T-cell (primary cell): ENCODE results near the gene SMCO1. TPM values are rescaled to one million over a fixed set of nuclear protein-coding genes. Genes with fewer than 3 reads are reported as not detected.

ENCODE experiments used
- ATAC-seq, 4 experiments: fragments of 200-7000 bp in 3 of 4; fragments of 150-1000 bp in 1 of 4; cut with Tn5 transposase; replicated peaks in 1 of 4; 1 replicate in 3 of 4; 2 replicates in 1 of 4; pipeline ENCODE4 v1.10.0; 2021; ENCODE audit warnings: moderate library complexity in 3 of 4, mild to moderate bottlenecking in 2 of 4, moderate number of reproducible peaks in 1 of 4
- CTCF ChIA-PET, 2 donors: fragments of 300-600 bp; sonication (Branson Sonifier 250); formaldehyde crosslinking; loops; one replicate each; lab custom pipeline; 2022; ENCODE audit warnings: antibody characterized with exemption in 2 of 2; lab: Charles Lee
- POLR2A ChIA-PET, 2 donors: fragments of 300-600 bp; sonication (Branson Sonifier 250); formaldehyde crosslinking; loops; one replicate each; lab custom pipeline; 2022; ENCODE audit warnings: antibody characterized with exemption in 2 of 2; lab: Charles Lee
- DNase-seq, 35 experiments: peaks; one replicate each; pipeline versions ENCODE4 v3.0.0 to v3.0.0-alpha.2; 2013 to 2023
- H3K27ac ChIP-seq: one replicate; pipeline ENCODE4 v1.5.1; 2013; ENCODE audit warnings: low read length
- H3K27me3 ChIP-seq, 2 experiments: replicated peaks in 1 of 2; 1 replicate in 1 of 2; 2 replicates in 1 of 2; pipeline versions ENCODE4 v1.6.1 to v1.7.0; 2013; ENCODE audit warnings: low read length in 1 of 2, mixed read lengths in 1 of 2; ENCODE audit not compliant: control insufficient read depth in 2 of 2, insufficient read depth in 2 of 2; ENCODE audit errors: extremely low read depth in 1 of 2
- H3K36me3 ChIP-seq, 2 donors: 1 replicate in 1 of 2; 2 replicates in 1 of 2; pipeline versions ENCODE4 v1.6.1 to v1.7.0; 2013; ENCODE audit warnings: low read length in 1 of 2; ENCODE audit not compliant: control insufficient read depth in 2 of 2, insufficient read depth in 1 of 2; ENCODE audit errors: extremely low read depth in 1 of 2
- H3K4me1 ChIP-seq, 2 experiments: 1 replicate in 1 of 2; 2 replicates in 1 of 2; pipeline versions ENCODE4 v1.6.1 to v1.7.0; 2013; ENCODE audit warnings: low read length in 2 of 2, mixed read lengths in 1 of 2; ENCODE audit not compliant: insufficient read depth in 2 of 2, control insufficient read depth in 1 of 2; ENCODE audit errors: extremely low read depth in 1 of 2
- H3K4me3 ChIP-seq, 2 donors: 1 replicate in 1 of 2; 2 replicates in 1 of 2; pipeline versions ENCODE4 v1.5.1 to v1.7.0; 2013; ENCODE audit warnings: mild to moderate bottlenecking in 2 of 2, low read length in 1 of 2, moderate library complexity in 1 of 2; ENCODE audit not compliant: control insufficient read depth in 1 of 2; ENCODE audit errors: extremely low read depth in 1 of 2
- H3K9me3 ChIP-seq: 2 replicates; pipeline ENCODE4 v1.7.0; 2013
- H3K27ac Mint-ChIP-seq, 2 donors: one replicate each; pipeline ENCODE4 v1.8.0; 2020 to 2021; ENCODE audit warnings: mild to moderate bottlenecking in 2 of 2, mixed read lengths in 2 of 2
- H3K27me3 Mint-ChIP-seq, 2 donors: one replicate each; pipeline ENCODE4 v1.8.0; 2021 to 2022; ENCODE audit warnings: mixed read lengths in 2 of 2
- H3K36me3 Mint-ChIP-seq: one replicate; pipeline ENCODE4 v1.8.0; 2021; ENCODE audit warnings: mixed read lengths
- H3K4me1 Mint-ChIP-seq, 3 donors: one replicate each; pipeline ENCODE4 v1.8.0; 2020 to 2022; ENCODE audit warnings: mixed read lengths in 3 of 3, mild to moderate bottlenecking in 1 of 3
- H3K4me3 Mint-ChIP-seq, 3 donors: one replicate each; pipeline ENCODE4 v1.8.0; 2020 to 2022; ENCODE audit warnings: mild to moderate bottlenecking in 3 of 3, mixed read lengths in 3 of 3, moderate library complexity in 3 of 3
- H3K9me3 Mint-ChIP-seq, 3 donors: one replicate each; pipeline ENCODE4 v1.8.0; 2020 to 2022; ENCODE audit warnings: mixed read lengths in 3 of 3
- WGBS: methylation state at CpG from one replicate; pipeline ENCODE4 v1.1.5; 2013; ENCODE audit warnings: missing lambda C conversion rate; ENCODE audit not compliant: insufficient coverage; 5-methylcytosine and 5-hydroxymethylcytosine counted together
- total RNA-seq, 35 experiments: library from RNA in 6 of 35; stranded (reverse) in 6 of 35; fragments of 120-200 nt in 1 of 35; gene quantifications; one replicate each; pipeline versions ENCODE4 v1.2.1 to v1.2.4 and lab custom pipeline; 2013 to 2026

Gene SMCO1
- total RNA-seq, 5 donors from 2014 or later (not counting 1 experiment from before 2014, with no cell fraction given): not detected

DNA sequence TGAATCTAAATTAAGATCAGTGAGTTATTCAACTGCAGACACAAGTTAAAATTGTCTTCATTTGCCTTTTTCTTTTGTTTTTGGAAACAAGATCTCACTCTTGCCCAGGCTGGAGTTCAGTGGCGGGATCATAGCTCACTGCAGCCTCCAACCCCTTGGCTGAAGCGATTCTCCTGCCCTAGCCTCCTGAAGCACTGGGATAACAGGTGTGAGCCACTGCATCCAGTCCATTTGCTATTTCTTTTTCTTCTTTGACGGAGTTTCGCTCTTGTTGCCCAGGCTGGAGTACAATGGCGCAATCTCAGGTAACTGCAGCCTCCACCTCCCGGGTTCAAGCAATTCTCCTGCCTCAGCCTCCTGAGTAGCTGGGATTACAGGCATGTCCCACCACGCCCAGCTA lies 21.9 kb downstream of the SMCO1 start:
- H3K27ac Mint-ChIP-seq: no peak overlapping the region
- Histone ChIP-seq H3K27me3 (no peaks in the 10 kb centered on the region), H3K9me3 (no peaks in the 10 kb centered on the region), H3K36me3 (peaks cover 0 to 10% of the 10 kb centered on the region in 2 donors), H3K4me3 (no peak overlapping the region), H3K4me1 (peaks cover 0 to 9% of the 10 kb centered on the region in 2 experiments), H3K27ac (no peak overlapping the region)
- no peak overlapping the region for H3K4me3 Mint-ChIP-seq
- CTCF ChIA-PET: no interaction called here
- H3K9me3 Mint-ChIP-seq: no peaks in the 10 kb centered on the region
- WGBS: 100% methylated on average over 5 of the region's 7 CpGs
- ATAC-seq: no peak
- no peak for DNase-seq
- peaks cover 42% of the 10 kb centered on the region for H3K36me3 Mint-ChIP-seq
- POLR2A ChIA-PET: interaction anchor here (0.6 to 1.0 kb wide), 2 partner anchors 34 to 162 kb away, joined by 3 read pairs; no protein-coding TSS in a partner anchor
- peaks cover 54 to 64% (median 60%) of the 10 kb centered on the region in 3 donors for H3K4me1 Mint-ChIP-seq
- H3K27me3 Mint-ChIP-seq: no peaks in the 10 kb centered on the region

- ATAC-seq: no peak
- H3K36me3 Mint-ChIP-seq: peaks cover 41% of the 10 kb centered on the region
- H3K4me1 Mint-ChIP-seq: peaks cover 52 to 59% (median 52%) of the 10 kb centered on the region in 3 donors
- DNase-seq: no peak
- H3K27me3 Mint-ChIP-seq: no peaks in the 10 kb centered on the region
- no peak overlapping the region for H3K4me3 Mint-ChIP-seq
- ChIA-PET CTCF (no interaction called here), POLR2A (interaction anchor here in 1 of 2 donors (0.6 to 0.7 kb wide), 2 partner anchors 22 to 279 kb away, joined by 3 to 4 read pairs; no protein-coding TSS in a partner anchor)
- no peaks in the 10 kb centered on the region for H3K27me3 ChIP-seq
- no peaks in the 10 kb centered on the region for H3K9me3 ChIP-seq
- H3K36me3 ChIP-seq: peaks cover 0 to 15% of the 10 kb centered on the region in 2 donors
- no peak overlapping the region for H3K27ac ChIP-seq
- no CpG with 5 or more reads among the region's 2 CpGs for WGBS
- no peaks in the 10 kb centered on the region for H3K9me3 Mint-ChIP-seq
- H3K4me1 ChIP-seq: peaks cover 0 to 6% of the 10 kb centered on the region in 2 experiments
- H3K27ac Mint-ChIP-seq: no peak overlapping the region
- no peak overlapping the region for H3K4me3 ChIP-seq
These were observed 23.1 kb downstream of the SMCO1 start for GRCh38 chr3:196492080-196492479.

DNA sequence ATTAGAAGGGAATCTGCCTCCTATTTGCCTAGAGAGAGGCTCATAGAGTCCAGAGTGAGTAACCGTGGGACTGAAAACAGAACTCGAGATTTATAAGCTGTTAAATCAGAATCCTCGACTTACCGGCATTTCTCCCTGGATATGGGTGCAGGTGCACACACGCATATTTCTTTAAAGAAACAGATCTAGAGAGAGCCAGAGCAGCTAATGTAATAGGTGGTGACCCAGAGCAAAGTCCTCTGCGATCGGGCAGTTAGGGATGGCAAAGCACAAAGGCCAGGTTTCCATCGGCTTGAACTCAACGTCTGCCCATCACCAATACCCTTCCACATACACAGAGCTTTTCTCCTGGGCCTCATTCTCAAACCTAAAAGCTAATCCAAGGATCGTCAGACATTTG lies 25.4 kb downstream of the SMCO1 start:
- H3K36me3 Mint-ChIP-seq: peaks cover 36% of the 10 kb centered on the region
- Histone ChIP-seq H3K9me3 (no peaks in the 10 kb centered on the region), H3K27me3 (no peaks in the 10 kb centered on the region), H3K4me3 (no peak overlapping the region), H3K4me1 (peaks cover 0 to 6% of the 10 kb centered on the region in 2 experiments), H3K27ac (no peak overlapping the region), H3K36me3 (peaks cover 5 to 33% of the 10 kb centered on the region in 2 donors)
- ChIA-PET CTCF (no interaction called here), POLR2A (no interaction called here)
- WGBS: 96% methylated on average over 5 of the region's 10 CpGs
- H3K4me1 Mint-ChIP-seq: peaks cover 35 to 40% (median 35%) of the 10 kb centered on the region in 3 donors
- ATAC-seq: no peak
- H3K27me3 Mint-ChIP-seq: no peaks in the 10 kb centered on the region
- H3K4me3 Mint-ChIP-seq: no peak overlapping the region
- no peak overlapping the region for H3K27ac Mint-ChIP-seq
- DNase-seq: no peak
- no peaks in the 10 kb centered on the region for H3K9me3 Mint-ChIP-seq

- ChIA-PET CTCF (interaction anchor here (0.6 to 1.8 kb wide), 4 partner anchors 37 to 485 kb away, joined by 3 to 5 read pairs (median 4); no protein-coding TSS in a partner anchor), POLR2A (interaction anchor here in 1 of 2 donors (0.6 kb wide), 1 partner anchor 21 kb away, joined by 4 read pairs; no protein-coding TSS in a partner anchor)
- no peak overlapping the region for H3K4me3 Mint-ChIP-seq
- Histone ChIP-seq H3K27me3 (no peaks in the 10 kb centered on the region), H3K9me3 (no peaks in the 10 kb centered on the region), H3K4me3 (no peak overlapping the region), H3K27ac (no peak overlapping the region), H3K4me1 (peaks cover 0 to 3% of the 10 kb centered on the region in 2 experiments), H3K36me3 (peaks cover 5 to 50% of the 10 kb centered on the region in 2 donors)
- no peaks in the 10 kb centered on the region for H3K9me3 Mint-ChIP-seq
- 86% methylated on average over 6 of the region's 8 CpGs for WGBS
- H3K4me1 Mint-ChIP-seq: peaks cover 12 to 23% (median 18%) of the 10 kb centered on the region in 3 donors
- H3K27ac Mint-ChIP-seq: no peak overlapping the region
- DNase-seq (peak in 12 of 35 experiments; percentile 4 to 45 (median 22)), ATAC-seq (peak in 1 of 4 experiments; percentile 34)
- H3K36me3 Mint-ChIP-seq: peaks cover 33% of the 10 kb centered on the region
- H3K27me3 Mint-ChIP-seq: no peaks in the 10 kb centered on the region
These were observed 28.9 kb downstream of the SMCO1 start for GRCh38 chr3:196486263-196486662.

DNA sequence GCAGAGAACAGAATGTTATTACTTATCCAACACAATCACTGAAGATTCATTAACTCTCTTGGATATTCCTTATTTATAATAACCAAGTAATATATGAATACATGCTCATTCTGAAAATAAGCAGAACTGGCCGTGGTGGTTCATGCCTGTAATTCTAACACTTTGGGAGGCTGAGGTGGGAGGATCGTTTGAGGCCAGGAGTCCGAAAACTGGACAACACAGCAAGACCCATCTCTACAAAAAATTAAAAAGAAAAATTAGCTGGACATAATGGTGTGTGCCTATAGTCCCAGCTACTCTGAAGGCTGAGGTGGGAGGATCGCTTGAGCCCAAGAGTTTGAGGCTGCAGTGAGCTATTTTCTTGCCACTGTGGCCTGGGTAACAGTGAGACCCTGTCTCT lies 37.5 kb downstream of the SMCO1 start:
- H3K27me3 Mint-ChIP-seq: no peaks in the 10 kb centered on the region
- CTCF ChIA-PET: no interaction called here
- H3K9me3 ChIP-seq: no peaks in the 10 kb centered on the region
- no peaks in the 10 kb centered on the region for H3K27me3 ChIP-seq
- ATAC-seq: no peak
- peaks cover 7 to 60% of the 10 kb centered on the region in 2 donors for H3K36me3 ChIP-seq
- peaks cover 35% of the 10 kb centered on the region for H3K36me3 Mint-ChIP-seq
- no peaks in the 10 kb centered on the region for H3K9me3 Mint-ChIP-seq
- DNase-seq: no peak
- H3K4me1 ChIP-seq: no peaks in the 10 kb centered on the region
- H3K4me3 Mint-ChIP-seq: no peak overlapping the region
- WGBS: 100% methylated on average over 1 of the region's 4 CpGs
- no peaks in the 10 kb centered on the region for H3K4me1 Mint-ChIP-seq
- no peak overlapping the region for H3K4me3 ChIP-seq
- POLR2A ChIA-PET: interaction anchor here in 1 of 2 donors (0.6 kb wide), 1 partner anchor 233 kb away, joined by 6 read pairs; no protein-coding TSS in a partner anchor
- no peak overlapping the region for H3K27ac Mint-ChIP-seq
- H3K27ac ChIP-seq: no peak overlapping the region

- Mint-ChIP-seq H3K27me3 (no peaks in the 10 kb centered on the region), H3K4me1 (peaks cover 4 to 21% (median 7%) of the 10 kb centered on the region in 3 donors), H3K9me3 (no peaks in the 10 kb centered on the region), H3K4me3 (no peak overlapping the region), H3K27ac (no peak overlapping the region), H3K36me3 (peaks cover 40% of the 10 kb centered on the region)
- Histone ChIP-seq H3K27me3 (no peaks in the 10 kb centered on the region), H3K27ac (no peak overlapping the region), H3K36me3 (peaks cover 0 to 45% of the 10 kb centered on the region in 2 donors), H3K4me3 (no peak overlapping the region), H3K9me3 (no peaks in the 10 kb centered on the region), H3K4me1 (no peaks in the 10 kb centered on the region)
- POLR2A ChIA-PET: no interaction called here
- WGBS: 75% methylated on average over 5 of the region's 8 CpGs
- CTCF ChIA-PET: no interaction called here
- DNase-seq (no peak), ATAC-seq (no peak)
These were observed 42.9 kb downstream of the SMCO1 start for GRCh38 chr3:196472286-196472685.
